GM18870 (cell line): Measurements from ENCODE around the gene USP40.

Experiments used
- ATAC-seq: cut with Tn5 transposase; IDR thresholded peaks from one replicate; pipeline ENCODE4 v1.9.1; 2021; ENCODE audit warnings: moderate library complexity; ENCODE audit not compliant: unreplicated experiment

Gene USP40

DNA sequence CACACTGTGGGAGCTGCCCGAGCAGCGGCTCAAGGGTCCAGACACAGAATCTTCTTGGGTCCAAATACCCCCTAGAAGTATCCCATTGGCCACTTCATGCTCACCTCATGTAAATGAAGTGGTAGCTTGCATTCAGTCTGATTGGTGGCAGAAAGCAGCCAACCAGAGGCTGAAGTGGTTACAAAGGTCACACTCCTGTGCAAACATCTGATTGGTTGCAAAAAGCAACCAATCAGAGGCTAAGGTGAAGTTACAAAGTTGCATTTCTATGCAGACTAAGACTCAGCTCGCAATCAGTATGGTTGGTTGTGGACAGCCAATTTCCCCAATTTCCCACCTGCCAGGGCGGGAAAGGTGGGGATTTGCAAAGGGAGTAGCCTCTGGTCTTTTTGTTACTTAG is 118.0 kb downstream of the USP40 start:
- ATAC-seq: no peak

DNA sequence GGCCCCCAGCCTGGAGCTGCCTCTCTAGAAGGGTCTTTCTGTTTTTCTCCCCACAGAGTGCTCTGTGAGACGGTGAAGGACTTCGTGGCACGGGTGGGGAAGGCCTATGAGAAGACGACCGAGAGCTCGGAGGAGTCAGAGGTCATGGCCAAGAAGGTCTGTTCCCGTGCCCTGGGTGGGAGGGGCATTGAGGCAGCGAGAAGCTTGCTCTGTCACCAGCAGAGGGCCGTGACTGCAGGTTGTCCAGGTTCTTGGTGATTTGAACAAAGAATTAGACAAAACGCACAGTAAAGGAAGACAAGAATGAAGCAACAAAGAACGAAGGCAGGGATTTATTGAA is 118.4 kb downstream of the USP40 start:
- ATAC-seq: no peak

DNA sequence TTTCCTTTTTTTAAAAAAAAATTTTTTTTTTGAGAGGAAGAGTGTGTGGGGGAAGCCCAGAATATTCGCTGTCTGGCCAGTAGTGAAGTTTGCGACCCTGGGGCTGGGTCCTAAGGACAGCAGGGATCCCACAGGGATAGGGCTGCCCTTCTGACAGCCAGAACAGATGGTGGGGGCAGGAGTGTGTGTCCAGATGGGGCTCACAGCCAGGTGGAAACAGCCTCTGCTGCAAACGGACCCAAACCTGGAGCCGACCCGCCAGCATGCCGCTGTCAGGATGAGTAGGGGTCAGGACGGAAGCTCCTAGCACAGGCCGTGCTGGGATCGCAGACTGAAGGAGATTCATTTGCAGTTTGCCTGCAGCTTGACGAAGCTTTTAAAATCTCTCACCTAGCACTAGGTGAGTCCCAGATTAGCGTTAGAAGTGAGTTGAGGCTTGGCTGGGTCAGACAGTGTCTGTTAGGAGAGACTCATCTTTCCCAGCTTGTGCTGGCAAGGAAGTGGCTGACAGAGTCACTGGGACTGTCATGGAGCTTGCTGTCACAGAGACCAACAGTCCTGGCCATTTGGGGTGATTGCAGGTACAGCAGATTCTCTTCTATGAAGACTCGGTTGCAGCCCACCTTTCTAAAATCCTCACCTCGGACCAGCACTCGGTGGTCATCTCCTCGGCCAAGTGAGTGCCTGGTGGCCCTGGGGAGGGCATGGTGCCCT is 118.9 kb downstream of the USP40 start:
- ATAC-seq: no peak

DNA sequence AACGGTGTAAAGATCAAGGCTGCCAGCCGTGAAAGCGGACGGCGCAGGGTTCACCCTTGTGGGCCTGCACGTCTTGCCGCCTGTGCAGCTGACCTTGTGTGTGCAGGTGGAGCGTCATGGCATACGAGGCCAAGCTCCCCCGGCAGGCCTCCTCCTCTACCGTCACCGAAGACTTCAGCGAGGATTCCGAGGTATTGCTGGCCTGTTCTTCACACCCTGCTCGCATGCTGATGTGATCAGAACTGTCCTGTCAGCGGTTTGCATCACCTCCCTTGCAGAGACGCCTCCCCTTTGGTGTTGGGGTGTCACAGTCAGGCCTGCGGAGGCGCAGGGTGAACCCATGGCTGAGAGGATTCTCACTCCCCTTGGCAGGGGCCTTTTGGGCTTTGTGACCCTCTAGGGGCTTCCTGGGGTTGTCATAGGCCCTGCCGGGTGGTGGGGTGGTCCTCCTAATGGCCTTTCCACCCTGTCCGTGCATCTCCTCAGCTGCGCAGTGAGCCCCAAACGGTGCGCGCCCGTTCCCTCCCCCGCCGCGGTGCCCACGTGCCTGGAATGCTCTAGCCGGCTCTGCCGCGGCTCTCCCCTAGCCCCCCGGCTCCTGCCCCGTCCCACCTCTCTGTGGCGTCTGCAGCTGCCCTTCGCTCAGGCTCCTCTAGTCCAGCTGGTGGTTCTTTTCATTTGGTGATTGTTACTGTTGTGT is 119.8 kb downstream of the USP40 start:
- no peak for ATAC-seq

DNA sequence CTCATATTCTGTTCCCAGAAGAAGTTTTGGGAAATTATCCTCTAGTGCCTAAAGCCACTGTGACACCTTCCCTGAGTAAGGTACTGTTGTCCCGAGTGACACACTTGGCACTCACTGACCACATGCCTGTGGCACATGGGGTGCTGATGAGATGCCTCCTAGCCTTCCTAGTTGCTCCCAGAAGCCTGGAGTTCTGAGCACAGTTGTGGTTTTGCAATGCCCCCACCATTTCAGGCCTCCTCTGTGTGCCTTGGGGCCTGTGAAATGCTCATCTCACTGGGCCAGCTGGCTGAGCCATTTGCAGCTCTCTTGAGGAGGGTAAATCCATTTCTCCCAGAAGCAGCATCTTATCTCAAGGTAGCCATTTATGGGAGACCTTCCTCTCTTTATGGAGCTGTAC is 120.5 kb downstream of the USP40 start:
- ATAC-seq: no peak

DNA sequence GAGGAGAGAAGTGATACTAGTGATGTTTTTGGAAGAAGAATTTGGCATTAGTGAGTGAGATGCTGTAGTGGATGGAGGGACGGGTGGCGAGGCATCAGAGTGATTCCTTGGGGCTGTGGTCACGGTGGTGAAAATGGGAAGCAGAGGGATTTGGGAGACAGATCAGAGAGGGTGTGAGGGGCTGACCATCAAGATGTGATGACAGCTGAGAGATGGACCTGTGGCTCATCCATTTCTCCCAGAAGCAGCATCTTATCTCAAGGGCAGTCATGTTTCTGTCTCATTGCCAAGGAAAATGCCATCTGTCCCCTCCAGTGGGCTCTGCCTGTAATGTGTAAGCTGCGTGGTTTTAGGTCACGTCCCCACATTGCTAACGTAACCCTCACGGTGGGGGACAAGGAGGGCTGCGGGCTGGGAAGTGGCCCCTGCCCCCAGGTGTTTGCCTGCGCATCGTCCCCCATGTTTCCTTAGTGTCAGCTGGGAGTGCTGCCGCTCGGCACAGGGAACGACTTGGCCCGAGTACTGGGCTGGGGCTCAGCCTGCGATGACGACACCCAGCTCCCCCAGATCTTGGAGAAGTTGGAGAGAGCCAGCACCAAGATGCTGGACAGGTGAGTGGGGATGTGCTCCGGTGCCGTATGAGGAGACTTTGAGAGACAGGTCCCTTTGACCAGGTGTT is 121.3 kb downstream of the USP40 start:
- ATAC-seq: no peak

DNA sequence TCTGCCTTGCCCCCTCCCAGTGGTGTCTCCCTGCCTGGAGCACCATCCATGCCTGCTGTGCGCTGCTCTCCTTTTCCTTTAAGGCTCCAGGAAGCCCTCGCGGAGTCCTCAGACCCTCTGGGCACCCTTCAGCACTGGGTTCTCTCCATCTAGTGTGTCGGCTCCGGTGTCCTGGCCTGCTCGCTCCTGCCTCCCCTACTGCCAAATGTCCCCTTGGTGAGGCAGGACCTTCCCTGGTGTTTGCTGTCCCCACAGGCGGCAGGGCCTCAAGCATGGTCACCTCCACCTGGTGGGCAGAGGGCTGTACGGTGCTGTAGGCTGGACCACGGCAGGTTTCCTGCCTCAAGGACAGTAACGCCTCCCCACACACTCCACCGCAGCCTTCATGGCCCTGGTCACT is 122.1 kb downstream of the USP40 start:
- no peak for ATAC-seq

DNA sequence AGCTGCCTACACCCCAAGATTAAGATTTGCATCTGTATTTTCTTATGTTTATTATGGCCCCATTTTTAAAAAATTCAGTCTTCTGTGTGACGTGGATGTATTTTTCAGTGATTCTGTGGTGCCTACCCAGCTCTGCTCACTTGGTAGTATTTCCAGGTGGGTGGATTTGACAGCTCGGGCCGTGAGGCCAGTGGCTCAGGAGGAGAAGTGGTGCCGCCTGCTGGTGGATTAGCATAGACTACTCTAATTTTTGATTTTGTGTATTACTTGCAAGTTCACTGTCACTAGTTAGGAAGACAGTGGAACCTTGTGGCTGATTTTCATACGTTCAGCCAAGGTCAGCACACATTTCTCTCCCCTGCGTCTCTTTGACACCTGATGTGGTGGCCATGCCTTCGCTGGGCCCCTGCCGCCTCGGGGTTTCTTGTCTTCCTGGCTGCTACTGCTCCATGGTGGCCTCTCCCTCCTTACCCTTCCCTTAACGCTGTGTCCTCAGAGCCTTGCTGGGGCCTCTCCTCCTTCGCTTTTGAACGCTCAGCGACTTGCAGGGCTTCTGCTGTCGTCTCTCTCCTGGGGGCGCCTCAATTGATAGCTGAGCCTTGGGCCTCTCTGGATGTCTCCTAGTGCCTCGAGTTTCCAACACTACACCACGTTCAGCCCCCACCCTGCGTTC is 122.9 kb downstream of the USP40 start:
- ATAC-seq: no peak

DNA sequence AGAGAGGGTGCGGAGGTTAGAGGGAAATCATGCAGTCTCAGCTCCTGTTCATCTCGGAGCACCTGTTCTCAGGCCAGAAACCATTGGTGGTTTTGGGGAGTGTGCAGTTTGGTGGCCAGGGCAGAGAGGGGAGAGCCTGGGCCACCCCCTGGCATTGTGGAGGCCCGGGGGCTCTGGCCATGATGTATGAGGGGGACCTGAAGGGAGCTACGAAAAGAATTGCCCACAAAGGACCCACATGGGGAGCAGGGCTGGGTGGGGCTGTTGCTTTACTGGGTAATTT is 124.6 kb downstream of the USP40 start:
- no peak for ATAC-seq

DNA sequence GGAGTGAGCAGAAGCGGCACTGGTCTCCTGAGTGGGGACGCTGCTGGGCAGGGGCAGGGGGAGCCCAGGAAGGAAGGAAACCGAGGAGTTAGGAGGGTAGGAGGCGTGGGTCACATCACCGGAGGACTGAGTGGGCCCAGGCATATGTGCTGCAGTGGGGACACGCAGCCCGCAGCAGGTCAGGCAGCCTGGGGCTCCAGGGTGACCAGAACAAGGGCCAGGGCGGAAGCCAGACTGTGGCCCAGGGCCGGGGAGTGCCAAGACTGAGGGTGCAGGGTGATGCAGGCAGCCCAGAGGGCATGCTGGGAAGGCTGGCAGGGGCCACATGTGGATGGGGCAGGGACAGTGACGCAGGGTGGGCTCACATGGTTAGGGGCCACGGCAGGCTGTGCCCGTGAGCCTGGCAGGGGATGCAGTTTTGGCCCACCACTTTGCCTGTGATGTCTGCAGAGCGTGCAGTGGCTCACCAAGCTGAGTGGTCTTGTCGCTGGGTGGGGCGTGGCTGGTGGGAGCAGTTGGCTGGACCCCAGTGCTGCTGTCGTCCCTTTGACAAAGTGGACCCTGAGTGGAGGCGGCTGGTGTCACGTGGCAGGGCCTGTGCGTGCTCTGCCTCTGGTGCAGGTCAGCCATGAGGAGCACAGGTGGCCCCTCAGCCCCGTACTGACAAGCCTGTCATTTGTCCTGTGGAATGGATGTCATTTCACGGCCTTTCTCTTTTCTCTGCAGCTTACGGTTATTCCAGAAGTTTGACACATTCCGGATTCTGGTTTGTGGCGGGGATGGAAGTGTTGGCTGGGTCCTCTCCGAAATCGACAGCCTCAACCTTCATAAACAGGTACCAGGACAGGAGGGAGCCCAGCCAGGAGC is 125.2 kb downstream of the USP40 start:
- ATAC-seq: no peak

DNA sequence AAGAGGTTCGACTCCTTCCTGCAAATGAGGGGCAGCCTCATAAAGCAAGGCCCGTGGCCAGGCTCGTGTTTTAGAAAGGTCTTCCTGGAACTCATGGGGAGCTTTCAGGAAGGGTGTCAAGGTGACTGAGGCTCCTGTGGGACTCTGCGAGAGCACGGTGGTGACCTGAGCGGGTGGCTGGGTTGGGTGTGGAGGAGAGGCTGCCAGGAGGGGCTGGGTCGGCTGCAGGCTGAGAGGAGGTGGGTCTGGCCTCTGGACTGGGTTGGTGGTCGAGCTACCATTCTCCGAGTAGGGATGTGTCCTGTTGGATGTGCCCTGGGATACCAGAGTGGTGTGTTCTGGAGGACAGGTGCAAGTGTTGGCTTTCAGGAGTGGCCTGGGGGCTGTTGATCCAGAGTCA is 125.9 kb downstream of the USP40 start:
- no peak for ATAC-seq

DNA sequence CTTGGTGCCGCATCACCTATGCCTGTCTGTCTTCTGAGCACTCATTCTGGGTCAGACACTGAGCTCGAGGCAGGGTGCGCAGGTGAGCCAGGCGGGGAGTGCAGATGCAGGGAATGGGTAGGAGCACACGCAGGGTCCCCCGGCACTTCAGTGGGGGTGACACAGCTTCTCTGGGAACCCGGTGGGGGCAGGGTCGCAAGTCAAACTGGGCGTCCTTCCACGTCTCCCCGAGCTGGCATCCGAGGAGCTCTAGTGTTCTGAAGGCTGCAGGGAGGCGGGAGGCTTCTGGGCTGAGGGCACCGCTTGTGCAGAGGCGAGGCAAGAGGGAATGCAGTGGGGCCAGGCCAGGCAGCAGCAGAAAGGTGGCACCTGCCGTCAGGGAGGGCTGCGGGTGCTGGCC is 126.3 kb downstream of the USP40 start:
- no peak for ATAC-seq

DNA sequence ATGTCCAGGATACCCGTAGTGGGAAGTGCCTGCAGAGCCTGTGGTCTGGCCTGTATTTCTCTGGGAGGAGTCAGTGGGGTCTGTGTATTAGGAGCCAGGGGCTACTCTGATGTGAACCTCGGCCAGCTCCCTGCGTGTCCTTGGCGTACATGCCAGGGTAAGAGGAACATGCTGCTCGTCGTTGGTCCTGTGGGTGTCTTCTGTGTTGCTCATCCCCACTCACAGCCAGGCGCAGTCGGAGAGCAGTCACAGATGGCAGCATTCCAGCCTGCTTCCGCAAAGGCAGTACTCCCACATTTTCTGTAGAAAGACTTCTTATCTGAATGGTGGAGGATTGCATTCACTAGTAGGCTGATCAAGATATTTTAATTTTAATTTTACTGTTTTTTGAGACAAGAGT is 127.4 kb downstream of the USP40 start:
- ATAC-seq: no peak

DNA sequence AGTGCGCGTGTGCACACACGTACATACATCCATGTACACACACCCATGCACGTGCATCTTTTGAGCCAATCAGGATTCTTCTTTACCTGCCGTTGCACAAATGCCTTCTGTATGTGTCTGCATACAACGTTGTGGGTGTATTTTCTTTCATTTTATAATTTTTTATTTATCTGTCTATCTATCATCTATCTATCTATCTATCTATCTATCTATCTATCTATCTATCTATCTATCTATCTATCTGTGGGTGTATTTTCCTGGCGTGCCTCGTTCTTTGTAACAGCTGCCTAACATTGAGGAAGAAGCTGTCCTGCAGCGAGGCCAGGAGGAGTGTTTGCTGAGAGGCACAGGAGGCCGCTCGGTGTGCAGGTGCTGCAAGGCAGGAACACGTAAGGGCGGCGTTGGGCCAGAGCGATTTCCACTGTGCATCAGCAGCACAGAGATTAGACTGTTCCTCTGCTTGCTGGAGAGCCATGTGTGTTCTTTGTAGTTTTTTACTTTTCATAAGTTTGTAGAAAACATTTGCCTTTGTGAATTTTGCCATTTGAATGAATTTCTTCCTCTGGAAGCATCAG is 127.9 kb downstream of the USP40 start:
- ATAC-seq: no peak

DNA sequence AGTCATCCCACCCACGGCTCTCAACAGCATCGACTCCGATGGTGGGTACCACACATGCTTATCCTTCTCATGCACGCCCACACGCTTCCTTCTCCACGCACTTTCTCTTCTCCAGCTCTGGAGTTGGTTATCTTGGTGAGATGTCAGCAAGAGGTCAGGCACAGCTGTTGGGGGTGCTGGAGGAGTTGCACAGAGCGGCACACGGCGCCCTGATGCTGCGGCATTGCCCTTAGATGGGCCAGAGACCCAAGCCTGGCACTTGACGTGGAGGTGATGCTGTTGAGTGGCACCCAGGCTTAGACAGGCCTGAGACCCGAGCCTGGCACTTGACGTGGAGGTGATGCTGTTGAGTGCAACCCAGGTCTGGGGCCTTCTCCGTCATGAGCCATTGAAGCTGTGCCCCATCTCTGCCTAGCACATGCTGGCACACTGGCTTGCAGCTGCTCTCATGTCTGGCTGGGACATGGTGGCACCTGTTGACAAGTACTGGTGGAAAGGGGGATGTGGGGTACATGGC is 129.1 kb downstream of the USP40 start:
- ATAC-seq: no peak

DNA sequence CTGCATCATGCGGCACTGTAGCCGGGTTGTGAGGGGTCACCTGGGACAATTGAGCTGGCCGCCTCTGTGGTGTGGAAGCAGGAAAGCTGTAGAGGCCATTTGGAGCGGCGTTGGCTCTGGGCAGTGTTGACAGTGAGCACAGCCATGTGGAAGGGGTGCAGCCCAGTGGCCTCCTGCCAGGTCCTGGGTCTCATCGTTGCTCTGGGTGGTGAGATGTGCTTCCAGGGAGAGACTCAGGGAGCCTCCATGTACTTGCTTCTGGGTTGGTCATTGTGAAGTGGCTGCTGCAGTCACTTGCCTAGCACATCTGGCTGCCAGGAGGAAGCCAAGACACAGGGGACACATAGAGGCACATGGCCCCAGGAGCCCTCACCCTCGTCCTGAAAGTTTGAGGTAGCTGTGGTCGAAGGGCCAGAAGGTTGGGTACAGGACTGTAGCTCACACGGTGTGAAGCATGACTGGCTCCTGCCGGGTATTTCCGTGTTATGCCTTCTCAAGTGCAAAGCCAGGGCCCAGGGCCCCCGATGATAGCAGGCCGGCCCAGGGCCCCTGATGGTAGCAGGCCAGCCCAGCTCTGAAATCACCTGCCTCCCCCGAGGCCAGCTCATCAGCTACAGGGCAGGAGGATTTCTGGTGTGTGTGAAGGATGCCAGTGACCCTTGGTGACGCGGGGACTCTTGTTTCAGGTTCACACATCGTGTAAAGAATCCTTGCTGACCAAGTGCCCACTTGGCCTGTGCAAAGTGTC is 129.7 kb downstream of the USP40 start:
- ATAC-seq: no peak

DNA sequence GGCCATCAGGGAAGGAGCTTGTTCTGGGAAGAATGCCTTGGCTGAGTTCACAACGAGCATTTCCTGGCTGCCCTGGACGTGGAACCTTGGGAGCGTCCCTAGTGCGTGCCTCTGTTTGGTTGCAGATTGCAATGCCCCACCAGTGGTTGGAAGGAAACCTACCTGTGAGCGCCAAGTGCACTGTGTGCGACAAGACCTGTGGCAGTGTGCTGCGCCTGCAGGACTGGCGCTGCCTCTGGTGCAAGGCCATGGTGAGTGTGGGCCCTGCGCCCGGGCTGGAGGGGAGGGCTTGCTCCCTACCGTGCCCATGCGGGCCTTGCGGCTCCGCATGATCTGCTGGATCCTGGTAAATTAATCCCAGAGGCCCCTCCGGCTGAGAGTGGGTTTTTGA is 130.4 kb downstream of the USP40 start:
- no peak for ATAC-seq

DNA sequence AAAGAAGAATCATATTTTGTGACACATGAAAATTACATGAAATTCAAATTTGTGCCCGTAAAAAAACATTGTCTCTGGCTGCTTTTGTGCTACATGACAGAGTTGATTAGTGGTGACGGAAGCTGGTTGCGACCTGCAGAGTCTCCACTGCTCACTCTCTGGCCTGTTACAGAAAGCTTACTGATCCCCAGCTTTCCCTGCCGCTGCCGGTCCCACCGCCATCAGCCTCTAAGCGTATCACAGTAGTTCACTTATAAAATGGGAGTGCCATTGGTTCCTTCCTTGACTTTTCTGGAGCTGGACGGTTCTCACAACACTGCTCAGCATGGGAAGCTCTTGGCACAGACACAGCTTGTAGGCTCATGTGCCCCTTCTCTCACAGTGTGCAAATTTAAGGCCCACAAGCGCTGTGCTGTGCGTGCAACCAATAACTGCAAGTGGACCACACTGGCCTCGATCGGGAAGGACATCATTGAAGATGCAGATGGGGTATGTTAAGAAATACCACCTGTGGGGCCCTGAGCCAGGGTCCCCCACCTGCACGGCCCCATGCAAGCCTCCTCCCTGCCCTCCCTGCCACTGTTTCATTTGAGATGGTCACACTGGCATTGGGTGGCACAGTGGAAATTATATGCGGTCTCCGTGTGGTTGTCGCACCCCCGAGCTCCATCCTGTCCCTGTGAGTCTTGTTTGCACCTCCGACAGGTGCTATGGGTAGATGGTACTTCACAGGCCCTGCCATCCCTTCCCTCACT is 131.0 kb downstream of the USP40 start:
- ATAC-seq: no peak

DNA sequence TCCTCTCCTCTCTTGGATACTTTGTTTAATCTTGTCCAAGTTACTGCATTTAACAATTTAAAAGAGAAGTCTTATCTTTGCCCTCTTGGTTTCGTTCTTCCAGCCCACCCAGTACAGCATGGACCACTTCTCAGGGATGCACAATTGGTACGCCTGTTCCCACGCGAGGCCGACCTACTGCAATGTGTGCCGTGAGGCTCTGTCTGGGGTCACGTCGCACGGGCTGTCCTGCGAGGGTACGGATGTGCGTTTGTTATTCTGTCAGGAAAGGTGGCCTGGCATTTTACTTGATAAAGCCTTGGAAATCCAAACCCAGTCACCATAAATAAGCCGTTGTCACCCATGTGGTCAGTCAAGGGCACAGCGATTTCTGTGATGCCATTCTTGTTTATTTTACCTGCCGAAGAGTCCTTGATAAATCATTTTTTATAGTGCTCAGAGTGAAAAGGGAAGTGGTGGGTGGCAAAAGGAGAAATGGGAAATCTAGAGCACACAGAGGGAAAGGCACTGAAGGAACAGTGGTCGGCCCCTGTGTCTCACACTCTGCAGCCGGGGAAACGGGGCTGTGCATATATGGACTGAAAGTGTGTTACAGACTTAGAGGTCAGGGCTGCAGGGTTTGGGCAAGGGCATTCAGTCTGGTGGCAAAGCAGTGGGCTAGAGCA is 131.8 kb downstream of the USP40 start:
- ATAC-seq: no peak
